HG02970 (cell line): ENCODE results near the gene IFITM2.
"Not testable (repeated sequence)": the region's sequence is repeated elsewhere in the genome, so short reads cannot be mapped to it uniquely, and the experiment has no call there.

Experiments used
- ATAC-seq: cut with Tn5 transposase; IDR thresholded peaks from one replicate; pipeline ENCODE4 v1.9.1; 2021; ENCODE audit warnings: mild to moderate bottlenecking, moderate library complexity, moderate number of reproducible peaks; ENCODE audit not compliant: unreplicated experiment, low FRiP score

The IFITM2 gene

GRCh38 chr11:304915-305843 is 2.4 kb upstream of the IFITM2 start:
- no peak for ATAC-seq

DNA sequence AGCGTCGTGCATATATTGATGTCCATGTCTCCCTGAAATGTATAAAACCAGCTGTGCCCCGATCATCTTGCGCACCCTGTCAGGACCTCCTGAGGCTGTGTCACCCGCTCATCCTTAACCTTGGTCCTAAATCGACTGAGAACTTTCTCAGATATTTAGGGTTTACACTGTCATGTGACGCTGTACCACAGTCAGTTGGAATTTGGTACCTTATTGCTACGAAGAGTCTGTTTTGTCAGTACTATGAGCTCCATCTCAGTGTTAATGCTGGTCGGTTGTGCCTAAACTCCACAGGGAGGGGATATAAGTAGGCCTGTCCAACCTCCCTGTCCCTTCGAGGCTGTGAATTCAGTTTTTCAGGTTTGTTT is 1.8 kb upstream of the IFITM2 start:
- no peak for ATAC-seq

- no peak for ATAC-seq
These were observed 808 bp upstream of the IFITM2 start for GRCh38 chr11:306645-307371.

- ATAC-seq: not testable (repeated sequence)
These were observed 1.4 kb downstream of the IFITM2 start for GRCh38 chr11:308740-309665.

DNA sequence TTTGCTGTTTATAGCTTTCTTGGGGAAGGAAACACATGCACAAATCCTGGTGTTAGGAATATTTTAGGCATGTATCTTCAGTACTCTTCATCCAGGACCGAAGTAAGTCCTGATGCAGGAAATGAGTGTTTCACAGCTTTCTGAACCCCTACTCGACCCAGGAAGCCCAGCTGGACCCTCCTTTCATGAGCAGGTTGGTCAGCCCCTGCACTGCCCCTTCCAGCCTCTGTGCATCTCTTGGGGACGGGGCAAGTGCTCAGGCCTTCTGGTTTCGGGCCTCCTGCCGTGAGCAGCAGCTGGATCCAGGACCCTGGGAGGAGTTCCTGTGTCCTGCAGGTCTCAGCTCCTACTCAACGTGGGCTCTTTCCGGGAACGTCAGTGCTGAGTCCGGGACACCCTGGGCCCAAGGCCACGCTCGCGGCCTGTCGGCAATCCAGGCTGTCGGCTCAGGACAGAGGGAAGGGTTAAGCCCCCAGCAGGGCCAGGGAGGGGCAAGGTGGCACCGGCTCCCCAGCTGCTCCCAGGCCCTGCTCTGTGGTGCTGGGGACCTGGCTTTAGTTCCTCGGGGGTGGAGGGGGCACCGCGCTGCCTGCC is 2.5 kb downstream of the IFITM2 start:
- not testable (repeated sequence) for ATAC-seq

- peak; percentile 48 for ATAC-seq
These were observed 3.6 kb downstream of the IFITM2 start for GRCh38 chr11:311013-311748.

DNA sequence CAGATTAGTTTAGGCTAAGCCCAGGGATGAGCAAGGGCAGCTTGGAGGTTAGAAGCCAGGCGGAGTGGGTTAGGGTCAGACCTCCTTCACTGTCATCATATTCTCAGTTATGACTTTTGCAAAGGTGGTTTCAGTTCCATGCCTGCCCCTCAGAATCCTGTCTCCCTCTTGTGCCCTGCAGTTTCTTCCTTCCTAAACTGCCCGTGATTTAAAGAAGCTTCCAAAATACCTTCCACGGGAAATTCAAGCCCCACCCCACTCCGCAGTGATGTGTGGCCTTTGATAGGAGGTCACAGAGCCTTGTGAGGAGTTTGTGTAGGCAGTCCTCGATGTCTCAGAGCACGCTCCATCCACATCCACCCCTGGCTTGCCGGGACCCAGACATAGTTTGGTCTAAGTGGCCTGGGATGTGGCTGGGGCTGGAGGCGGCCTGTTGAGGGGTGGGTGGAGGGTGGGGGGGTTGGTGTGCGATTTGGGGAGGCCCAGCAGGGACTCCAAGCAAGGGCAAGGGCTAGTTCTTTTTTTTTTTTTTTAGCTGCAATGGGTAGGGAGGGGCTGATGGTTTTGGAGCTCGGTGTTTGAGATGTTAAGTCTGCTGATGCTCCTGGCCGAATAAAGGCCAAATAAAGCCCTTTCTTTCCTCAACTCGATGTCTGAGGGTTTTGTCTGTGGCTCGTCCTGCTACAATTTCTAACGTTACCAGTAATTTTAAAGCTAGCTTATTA is 4.6 kb downstream of the IFITM2 start:
- no peak for ATAC-seq

- no peak for ATAC-seq
These were observed 5.7 kb downstream of the IFITM2 start for GRCh38 chr11:313304-313786.

DNA sequence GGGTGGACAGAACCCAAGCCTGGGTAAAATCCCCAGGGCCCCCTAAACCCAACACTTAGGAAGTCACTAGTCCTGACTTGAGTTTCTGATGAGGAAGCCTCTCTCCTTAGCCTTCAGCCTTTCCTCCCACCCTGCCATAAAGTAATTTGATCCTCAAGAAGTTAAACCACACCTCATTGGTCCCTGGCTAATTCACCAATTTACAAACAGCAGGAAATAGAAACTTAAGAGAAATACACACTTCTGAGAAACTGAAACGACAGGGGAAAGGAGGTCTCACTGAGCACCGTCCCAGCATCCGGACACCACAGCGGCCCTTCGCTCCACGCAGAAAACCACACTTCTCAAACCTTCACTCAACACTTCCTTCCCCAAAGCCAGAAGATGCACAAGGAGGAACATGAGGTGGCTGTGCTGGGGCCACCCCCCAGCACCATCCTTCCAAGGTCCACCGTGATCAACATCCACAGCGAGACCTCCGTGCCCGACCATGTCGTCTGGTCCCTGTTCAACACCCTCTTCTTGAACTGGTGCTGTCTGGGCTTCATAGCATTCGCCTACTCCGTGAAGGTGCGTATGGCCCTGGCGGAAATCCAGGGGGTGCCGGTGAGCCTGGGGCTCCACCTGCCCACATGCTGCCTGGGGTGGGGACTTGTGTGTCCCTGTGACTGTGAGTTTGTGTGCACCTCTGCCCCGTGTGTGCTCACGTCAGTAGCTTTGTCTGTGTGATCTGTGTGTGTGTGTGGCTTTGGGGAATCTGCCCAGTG is 6.4 kb downstream of the IFITM2 start, which contains the start of gene IFITM1:
Gene IFITM1 (plus strand): TSS at position 254 of the 767 bp plus-strand sequence. CDS start 131 bp downstream, at position 385.
- no peak for ATAC-seq

DNA sequence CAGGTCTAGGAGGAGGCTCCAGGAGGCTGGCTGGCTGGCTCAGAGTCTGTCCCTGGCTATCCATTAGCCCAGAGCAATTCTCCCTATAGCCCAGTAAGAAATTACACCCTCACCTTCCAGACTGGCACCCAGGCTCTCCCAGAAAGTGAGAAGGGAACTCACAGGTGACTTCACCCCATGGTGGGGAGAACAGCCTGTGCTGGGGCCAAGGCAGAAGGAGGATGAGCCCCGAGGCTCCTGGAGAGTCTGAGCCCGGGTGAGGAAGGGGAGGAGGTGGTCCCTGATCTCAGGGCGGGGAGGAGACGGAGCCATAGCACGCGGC is 6.9 kb downstream of the IFITM2 start:
- ATAC-seq: not testable (repeated sequence)

- no peak for ATAC-seq
These were observed 7.5 kb downstream of the IFITM2 start for GRCh38 chr11:315051-315481.

GRCh38 chr11:315516-315994 is 7.9 kb downstream of the IFITM2 start:
- no peak for ATAC-seq

- ATAC-seq: no peak
These were observed 8.6 kb downstream of the IFITM2 start for GRCh38 chr11:316031-316701.

DNA sequence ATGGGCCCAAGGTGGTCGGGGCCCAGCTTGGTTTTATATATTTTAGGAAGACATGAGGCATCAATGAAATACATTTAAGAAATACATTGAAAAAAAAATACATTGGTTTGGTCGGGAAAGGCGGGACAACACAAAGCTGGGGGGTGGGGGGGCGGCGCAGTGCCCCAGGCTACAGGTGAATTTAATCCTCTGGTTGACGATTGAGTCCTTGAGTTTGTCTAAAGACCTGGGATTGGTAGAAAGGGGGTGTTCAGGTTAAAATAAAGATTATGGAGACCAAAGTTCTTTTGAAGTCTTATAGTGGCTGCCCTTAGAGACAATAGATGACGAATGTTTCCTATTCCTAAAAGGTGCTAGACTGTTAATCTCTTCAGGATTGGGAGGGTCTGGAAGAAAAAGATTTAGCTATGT is 9.3 kb downstream of the IFITM2 start:
- no peak for ATAC-seq

DNA sequence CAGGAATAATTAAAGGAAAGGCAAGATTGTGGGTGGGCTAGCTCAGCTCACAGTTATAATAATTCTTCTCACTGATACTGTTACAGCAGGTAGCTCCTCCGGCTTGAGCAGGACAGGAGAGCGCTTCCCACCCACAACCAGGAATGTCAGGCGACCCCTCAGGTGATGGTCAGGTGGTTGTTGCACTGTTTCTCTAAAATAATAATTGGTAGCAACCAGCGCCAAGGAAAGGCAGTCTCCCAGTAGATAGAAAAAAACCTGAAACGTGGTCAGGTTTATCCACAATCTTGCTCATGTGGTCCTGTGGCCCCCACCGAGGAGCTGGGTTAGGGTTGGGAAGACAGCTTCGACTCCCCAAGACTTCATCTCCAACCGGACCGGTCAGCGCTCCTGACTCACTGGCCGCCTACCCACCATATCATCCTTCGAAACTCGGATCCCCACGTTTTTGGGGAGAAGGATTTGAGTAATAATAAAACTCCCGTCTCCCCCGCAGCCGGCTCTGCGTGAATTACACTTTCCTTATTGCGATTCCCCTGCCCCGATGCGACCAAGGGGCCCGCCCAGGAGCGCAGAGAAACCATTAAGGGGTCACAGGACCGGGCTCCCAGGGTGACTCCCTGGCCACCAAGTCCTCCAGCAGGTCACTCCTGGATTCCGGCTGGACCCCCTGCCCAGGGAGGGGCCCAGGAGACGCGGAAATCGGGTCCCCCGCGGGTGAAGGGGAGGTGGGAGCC is 10.2 kb downstream of the IFITM2 start:
- peak; percentile 7 for ATAC-seq

DNA sequence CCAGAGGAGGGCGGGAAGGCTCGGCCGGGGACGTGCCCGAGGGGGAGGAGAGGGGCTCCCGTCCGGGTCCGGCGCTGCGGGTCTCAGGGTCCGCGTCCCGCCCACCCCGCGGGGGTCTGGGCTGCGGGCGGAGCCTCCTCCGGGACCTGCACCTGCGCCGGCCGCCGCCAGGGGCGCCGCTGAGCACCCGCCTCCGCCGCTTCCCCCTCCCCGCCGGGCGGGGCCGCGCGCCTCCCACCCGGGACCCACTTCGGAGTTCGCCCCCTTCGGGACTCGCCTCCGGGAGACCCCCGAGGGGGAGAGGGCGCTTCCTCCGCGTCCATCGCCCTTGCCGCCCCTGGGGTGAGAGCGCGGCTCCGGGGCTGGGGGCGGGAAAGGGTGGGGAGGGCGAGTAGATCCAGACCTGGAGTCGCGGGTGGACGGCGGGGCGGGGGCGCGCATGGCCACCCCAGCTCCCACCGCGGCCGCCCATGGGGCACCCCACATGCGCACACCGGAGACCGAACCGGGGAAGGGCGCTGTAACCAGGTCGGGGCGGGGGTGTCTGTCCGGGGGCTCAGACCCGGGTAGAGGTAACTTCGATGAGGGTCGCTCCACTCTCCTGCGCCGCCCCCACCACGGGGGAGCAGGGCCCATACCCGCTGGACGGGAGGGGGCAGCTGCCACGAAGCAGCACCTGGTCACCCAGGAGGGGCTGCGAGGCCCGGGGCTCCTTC is 10.9 kb downstream of the IFITM2 start:
- ATAC-seq: peak; percentile 45
